ENCODE results near the gene TMEM18. TPM values are rescaled to one million over a fixed set of nuclear protein-coding genes. Genes with fewer than 3 reads are reported as not detected.
"Not testable (repeated sequence)": the region's sequence is repeated elsewhere in the genome, so short reads cannot be mapped to it uniquely, and the experiment has no call there.

Gene TMEM18
- 12.7 and 18.0 TPM in 2 replicates for total RNA-seq
- polyA plus RNA-seq (2012) = 22.3 TPM

DNA sequence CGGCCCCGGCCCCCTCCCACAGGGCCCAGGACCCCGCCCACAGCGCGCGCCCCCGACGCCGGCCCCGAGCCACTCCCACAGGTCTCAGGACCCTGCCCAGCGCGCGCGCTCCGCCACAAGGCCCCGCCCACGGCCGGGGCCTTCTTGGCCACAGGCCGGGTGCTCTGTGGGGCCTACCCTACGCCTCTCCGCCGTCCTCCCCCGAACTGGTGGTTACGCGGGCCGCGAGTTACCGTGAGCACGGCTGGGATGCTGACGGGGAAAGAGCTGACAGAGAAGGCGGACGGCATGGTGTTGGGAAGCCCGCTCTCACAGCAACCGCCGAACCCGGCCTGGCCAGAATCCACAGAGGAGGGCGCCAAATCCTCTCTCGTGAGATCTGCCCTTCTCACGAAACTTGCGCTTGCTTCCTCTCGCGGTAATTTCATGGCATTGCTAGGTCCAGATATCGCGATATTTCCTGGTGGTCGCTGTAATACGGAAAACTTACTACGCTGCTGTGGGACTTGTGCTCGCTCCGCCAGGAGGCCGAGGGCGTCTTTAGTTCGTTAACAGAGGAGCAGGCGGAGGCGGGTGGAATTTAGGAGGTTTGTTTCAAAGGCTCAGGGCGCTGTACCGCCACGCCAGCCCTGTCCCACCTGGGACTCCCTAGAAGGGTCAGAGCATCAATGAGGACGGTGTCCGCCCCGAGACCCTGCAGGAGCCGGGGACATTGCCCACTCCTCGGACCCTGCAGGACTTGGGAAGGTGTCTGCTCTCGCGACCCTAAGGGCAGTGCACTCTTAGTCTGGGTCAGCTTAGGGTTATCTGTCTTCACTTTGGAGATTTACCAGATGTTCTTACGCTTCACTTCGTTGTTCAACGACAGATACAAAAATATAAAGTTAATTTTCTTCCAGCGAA is at the start of gene TMEM18:
Gene TMEM18 (minus strand): TSS at position 351 of the 903 bp plus-strand sequence. CDS start 61 bp downstream, at position 290.
- DNase-seq (ENCODE audit: low read depth) = peak; percentile 99

DNA sequence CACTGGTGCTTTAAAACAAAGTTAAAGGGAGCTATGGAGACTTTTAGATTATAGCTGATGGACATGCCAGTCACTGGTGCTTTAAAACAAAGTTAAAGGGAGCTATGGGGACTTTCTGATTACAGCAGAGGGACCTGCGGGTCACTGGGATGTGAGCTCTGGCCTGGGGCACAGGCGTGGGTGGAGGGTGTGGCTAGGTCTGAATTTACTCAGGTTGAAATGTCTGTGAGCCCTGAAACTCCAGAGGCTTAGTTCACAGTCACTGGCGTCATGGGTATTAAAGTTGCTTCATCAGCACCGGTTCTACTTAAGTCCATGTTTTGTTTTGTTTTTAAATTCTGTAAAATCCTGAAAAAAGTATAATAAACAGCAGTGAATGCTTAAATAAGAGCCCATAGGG is 49.0 kb upstream of the TMEM18 start:
- no peak for DNase-seq (ENCODE audit: low read depth)

DNA sequence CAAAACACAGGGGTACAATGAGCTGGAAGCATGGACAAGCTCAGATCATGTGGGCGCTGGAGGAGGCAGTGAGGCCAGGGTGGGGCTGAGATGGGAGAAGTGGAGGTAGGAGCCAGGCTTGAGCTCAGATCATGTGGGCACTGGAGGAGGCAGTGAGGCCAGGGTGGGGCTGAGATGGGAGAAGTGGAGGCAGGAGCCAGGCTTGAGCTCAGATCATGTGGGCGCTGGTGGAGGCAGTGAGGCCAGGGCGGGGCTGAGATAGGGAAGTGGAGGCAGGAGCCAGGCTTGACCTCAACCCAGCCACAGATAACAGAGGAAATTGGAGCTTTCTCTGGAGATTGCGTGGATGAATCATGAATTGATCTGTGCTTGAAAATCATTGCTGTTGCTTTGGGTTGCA is 48.3 kb upstream of the TMEM18 start:
- no peak for DNase-seq (ENCODE audit: low read depth)

DNA sequence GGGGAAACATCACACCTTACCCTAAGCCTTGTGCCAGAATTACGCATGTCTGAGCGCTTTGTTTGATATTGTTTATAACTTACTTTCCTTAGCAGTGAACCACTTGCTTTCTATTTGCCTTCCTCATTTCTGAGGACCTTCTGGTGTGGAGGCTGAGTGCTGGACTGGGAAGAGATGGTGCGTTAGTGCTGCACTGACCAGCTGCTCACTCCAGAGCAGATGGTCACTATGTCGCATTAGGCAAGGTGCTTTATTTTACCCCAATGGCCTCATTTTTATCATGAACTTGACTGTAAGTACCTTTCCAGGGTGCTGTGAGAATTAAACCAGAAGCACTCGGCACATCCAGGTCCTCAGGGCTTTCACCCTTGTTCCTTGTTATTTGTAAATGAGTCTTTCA is 46.6 kb upstream of the TMEM18 start:
- DNase-seq (ENCODE audit: low read depth) = no peak

DNA sequence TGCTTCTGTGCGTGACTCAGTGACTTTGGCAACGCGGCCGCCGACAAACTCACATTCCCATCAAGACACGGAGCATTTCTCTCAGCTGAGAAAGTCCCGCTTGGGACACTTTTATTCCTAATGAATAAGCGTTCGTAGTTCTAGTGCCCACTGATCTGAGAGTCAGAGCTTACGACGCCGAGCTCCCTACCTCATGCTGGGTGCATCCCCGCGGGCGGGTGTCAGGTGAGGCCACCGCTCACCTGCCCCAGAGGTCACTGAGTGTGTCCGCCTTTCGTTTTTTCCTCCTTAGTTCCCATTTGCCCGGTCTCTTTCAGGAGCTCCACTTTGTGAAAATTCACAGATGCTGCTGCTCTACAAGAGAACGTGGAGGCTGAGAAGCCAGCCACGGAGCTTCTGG is 43.6 kb upstream of the TMEM18 start:
- no peak for DNase-seq (ENCODE audit: low read depth)

DNA sequence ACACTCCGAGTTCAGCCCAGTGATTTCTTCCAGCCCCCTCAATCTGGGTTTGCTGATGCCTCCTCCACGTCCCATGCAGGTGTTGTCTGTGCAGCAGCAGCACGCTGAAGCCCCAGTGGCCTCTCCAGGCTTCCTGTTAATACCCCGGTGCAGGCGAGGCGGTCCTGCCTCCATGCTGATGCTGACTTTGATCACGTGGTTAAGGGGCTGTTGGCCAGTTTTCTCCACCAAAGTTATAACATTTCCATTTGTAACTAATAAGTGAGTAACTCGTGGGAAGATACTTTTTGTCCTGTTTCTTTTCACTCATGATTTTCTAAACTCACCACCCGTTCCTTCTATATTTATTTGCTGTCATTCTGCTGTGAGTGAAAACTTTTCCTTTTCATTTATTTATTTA is 42.5 kb upstream of the TMEM18 start:
- DNase-seq (ENCODE audit: low read depth) = no peak

DNA sequence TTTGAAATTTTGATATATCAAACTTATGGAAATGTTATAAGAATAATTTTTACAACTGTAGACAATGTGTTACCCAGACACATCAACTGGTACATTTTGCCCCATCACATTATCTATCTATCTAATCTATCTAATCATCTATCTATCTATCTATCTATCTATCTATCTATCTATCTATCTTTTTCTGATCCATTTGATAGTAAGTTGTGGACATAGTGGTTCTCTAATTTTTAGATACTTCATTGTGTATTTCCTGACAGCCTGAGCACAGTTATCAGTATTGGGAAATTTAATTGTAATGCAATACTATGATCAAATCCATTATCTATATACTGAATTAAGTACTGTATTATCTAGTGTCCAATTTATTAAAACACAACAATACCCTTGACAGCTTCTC is 42.0 kb upstream of the TMEM18 start:
- DNase-seq (ENCODE audit: low read depth) = no peak

DNA sequence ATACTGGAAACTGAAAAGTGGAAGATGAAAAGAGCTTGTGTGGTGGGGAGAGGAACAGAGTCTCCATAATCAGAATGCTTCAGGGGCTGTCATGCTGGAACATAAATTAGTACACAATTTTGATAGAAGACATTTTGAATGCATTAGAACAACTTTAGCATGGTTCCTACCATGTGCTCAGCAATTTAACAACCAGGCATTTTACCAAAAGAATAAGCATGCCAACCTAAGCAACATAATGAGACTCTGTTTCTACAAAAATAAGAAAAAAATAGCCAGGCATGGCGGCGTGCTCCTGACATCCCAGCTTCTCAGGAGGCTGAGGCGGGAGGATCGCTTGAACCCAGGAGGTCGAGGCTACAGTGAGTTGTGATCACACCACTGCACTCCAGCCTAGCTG is 40.5 kb upstream of the TMEM18 start:
- DNase-seq (ENCODE audit: low read depth) = no peak

DNA sequence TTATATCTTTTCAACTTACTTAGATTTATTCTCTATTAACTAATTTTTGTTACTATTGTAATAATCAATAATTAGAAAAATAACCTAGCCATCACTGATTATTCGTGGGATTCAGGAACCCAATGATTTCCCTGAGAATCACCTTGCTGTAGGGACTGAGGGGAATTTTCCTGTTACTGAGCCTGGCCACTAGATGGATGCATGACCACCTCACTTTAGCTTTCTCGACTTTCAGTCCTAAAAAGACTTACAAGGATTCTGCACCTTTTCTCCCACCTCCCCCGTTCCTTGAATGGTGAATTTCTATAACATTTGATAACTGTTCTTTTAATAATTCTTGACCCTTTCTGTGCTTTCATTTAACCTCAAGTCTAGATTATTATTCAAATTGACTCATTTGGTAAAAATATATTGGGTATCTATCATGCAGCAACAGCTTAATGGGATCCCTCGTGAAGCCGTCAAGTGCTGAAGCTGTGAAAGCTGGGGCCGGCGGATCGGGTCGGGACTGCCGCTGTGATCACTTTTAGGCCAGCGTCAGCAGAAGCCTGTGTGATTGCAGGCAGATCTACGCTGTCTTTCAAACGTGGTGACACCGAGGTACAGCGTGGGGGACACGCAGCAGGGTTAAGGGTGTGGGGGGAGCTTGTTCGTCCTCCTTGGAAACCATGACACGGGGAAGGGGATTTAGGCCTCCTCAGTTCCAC is 38.8 kb upstream of the TMEM18 start:
- no peak for DNase-seq (ENCODE audit: low read depth)

DNA sequence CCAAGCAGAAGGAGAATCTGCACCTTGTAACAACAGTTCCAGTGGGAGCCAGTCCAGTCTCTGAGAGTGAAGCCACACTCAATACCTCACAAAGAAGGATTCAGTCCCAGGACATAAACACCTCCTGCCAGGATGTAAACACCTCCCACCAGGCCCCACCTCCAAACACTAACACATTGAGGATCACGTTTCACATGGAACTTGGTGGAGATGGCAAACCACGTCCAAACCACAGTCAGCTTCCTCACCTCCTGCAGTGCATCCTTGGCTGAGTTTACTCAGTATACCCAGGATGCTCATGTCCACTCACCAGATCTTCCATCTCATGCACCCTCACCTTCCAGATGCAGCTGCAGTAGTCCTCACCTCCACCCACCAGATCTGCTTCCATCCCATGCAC is 37.8 kb upstream of the TMEM18 start:
- no peak for DNase-seq (ENCODE audit: low read depth)

DNA sequence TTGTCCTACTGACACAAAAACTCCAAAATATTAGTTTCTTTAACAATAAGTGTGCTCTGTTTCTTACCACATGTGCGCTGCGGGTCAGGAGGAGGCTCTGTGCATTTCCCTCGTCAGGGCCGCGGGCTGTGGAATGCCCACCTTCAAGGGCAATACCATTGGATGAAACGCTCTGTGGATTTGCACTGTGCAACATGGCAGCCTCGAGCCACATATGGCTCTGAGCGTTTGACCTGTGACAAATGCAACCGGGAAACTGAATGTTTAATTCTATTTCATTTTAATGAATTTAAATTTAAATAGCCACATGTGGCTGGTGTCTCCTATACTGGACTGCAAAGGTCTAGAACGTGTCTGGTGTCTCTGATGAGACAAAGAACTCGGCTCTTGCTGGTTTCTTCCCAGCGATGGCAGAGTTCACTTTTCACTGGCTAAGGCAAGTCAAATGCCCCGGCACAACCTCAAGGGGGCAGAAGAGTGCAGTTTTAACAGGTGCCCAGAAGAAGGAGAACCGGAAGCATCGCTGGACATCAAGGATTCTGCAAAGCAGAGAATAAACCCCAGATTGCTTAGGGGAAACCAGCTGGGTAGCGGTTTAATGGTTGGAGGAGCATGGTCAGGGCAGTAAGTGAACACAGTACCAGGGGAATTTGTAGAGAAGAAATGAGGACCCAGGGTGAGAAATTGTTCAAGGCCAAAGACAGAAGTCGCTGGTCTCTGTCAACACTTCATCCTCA is 37.0 kb upstream of the TMEM18 start:
- DNase-seq (ENCODE audit: low read depth) = peak; percentile 63

DNA sequence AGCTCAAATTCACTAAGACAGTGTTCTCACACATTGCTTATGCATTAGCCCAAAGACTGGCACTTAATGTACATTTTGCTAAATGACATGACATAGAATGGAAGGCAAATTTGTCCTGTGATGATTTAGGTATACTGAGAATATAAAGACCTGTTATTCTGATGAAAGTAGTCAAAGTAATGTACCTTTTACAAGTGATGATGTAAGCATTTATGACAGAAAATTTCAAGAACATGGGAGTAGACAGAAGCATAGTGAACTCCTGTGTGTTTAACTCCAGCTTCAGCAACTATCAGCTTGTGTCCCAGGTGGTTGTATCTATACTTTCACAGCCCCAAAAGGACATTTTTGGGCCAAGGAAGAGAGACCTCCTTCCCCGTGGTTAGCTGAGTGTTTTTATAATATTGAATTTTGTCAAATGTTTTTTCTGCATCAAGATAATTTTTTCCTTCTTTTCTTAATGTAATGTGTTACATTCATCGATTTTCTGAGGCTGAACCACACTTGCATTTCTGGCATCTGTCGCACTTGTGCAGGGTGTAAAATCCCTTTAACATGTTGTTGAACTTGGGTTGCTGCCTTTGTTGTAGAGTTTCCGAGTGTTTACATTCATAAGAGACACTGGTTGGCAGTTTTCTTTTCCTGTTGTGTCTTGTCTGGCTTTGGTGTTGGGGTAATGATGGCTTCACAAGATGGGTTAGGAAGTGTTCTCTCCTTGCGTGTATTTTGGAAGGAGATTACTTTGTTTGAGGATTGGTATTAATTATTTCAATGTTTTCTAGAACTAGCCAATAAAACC is 33.9 kb upstream of the TMEM18 start:
- DNase-seq (ENCODE audit: low read depth) = no peak

DNA sequence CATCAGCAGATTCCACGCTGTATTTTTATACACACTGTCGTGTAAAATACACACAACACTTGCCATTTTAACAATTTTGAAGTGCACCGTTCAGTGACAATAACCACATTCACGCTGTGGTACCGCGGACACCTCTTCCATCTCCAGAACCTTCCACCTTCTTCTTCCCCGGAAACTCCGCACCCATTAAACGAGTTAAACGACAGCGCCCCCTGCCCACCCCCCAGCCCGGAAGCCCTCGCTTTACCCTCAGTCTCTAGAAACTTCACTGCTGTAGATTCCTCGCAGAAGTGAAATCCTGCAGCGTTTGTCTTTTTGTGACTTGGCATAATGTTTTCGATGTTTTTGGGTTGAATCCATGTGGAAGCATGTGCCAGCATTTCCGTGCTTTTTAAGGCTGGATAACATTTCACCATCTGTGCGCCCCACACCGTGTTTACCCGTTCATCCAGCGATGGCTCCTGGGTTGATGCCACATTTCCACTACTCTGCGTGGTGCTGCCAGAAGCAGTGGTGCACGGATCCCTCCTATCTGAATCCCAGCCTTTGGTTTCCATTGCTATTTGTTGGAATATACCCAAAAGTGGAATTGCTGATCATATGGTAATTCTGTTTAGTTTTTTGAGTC is 32.0 kb upstream of the TMEM18 start:
- DNase-seq (ENCODE audit: low read depth) = no peak

DNA sequence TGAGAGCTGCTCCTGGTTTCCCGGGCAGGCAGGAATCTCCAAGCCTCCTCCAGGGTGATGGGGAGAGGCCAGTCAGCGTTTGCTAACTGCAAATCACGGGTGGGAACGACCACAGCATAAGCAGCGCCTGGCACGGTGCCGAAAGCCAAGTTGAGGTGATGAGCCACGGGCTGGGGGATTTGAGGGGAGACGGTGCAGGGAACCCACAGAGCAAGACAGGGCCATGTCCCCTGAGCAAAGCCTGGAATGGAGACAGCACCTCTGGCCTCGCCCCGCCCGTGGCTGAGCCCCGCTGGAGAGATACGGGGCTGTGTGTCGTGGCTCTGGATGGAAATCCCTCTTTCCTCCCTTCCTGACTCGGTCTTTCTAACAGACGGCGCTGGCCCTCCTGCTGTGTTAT is 31.5 kb upstream of the TMEM18 start:
- DNase-seq (ENCODE audit: low read depth) = no peak

DNA sequence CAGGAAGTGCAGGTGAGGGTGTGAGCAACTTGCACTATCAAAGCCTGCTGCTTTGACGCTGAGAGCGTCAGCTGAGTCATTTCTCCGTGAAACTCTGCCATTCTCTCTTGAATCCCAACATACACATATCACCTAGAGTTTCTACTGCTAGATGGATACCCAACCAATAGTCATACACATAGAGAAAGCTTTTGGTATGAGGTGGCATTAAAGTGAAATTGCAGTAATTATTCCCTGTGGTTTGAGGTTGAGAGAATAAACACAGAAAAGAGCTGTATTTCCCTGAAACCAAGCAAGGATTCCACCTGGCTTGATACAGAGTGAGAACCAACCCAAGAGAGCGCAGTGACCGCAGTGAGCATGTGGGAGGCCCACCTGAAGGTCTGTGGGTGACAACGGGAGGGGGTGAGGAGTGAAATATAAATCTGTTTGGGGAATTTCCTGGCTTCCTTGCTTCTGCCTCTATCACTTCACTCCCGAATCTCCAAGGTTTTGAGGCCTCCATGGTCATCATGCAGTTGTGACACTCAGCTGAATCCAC is 28.8 kb upstream of the TMEM18 start:
- DNase-seq (ENCODE audit: low read depth) = no peak

DNA sequence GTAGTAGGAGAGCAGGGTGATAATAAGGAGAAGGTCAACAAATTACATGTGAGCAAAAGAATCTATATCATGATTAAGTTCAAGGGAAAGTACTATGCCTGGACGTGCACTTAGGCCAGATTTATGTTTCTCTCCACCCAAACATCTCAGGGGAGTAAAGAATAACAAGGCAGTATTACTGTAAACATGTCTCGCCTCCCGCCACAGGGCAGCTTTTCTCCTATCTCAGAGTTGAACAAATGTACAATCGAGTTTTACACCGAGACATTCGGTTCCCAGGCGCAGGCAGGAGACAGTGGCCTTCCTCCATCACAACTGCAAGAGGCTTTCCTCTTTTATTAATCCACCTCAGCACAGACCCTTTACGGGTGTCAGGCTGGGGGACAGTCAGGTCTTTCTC is 25.6 kb upstream of the TMEM18 start:
- not testable (repeated sequence) for DNase-seq (ENCODE audit: low read depth)

DNA sequence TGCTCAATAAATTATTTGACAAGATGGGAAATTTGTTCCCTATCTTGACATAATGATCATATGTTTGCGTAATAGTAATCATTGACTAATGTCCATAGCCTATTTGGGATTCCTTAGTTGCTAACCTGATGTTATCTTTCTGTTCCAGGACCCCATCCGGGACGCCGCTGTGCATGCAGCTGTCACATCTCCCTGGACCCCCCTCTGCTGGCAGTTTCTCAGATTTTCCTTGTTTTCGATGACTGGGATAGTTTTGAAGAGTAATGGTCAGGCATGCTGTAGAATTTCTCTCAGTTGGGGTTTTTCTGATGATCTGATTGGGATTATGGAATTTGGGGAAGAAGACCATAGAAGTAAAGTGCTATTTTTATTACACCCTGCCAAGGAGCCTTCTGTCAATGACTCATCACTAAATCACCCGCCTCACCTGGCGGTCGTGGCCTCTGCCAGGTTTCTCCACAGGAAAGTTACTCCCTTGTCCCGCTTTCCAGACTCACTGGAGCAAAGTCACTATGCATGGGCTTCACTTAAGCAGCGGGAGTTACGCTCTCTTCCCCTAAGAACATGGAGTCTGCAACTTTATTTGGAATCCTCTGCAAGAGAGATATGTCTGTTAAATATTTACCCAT is 19.9 kb upstream of the TMEM18 start:
- no peak for DNase-seq (ENCODE audit: low read depth)

DNA sequence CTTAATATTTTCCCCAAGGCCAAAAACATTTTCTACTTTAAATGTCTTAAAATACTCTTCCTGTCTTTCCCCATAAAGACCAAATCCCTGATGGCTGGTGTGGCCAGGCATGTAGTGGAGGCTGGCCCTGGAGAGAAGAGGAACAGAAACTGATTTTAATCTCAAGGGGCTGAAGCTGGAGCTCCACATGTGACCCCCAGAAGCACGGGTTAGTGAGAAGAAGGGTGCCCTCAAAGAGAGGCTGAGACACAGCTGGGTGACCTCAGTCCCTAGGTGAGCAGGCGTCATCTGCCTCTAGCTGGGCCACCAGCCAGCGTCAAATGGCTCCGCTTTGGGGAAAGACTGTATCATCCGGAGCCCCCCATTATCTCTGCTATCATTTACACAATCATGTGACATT is 19.3 kb upstream of the TMEM18 start:
- no peak for DNase-seq (ENCODE audit: low read depth)

DNA sequence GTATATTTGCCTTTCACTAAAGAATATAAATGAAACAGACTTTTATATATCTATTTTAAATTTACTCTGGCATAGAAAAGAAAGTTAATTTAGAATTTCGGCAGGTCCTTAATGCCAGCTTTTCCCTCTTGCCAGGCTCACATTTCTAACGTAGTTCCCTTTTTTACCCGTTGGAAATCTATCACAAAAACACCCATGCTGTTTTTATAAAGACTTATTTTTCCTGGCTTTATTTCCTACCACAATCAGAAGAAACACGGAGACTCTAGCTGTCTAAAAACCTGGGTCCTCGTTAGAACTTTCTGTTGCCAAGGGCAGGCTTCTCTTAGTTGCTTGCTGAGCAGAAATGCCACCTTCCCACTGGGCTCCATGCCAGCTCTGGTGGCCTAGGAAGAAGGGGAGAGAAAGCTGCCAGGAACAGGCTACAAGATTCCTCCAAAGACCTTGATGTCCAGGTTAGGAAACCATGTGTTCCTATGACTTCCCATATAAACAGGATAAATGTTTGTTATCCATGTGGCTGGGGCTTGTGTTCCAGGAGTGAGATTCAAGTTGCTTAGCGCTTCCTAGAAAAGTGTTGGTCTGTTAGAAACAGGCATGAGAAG is 17.8 kb upstream of the TMEM18 start:
- DNase-seq (ENCODE audit: low read depth) = peak; percentile 22
